ENCODE results near the gene XRN1.

The XRN1 gene

GRCh38 chr3:142467768-142468167 lies 19.9 kb upstream of the XRN1 start:
- TF ChIP-seq SIN3A (IDR thresholded peaks at IDR 0.05; ENCODE audit: borderline replicate concordance, insufficient read depth, low read length), result no peak
- no peak for TF ChIP-seq FOXP2 (optimal IDR thresholded peaks at IDR 0.05; ENCODE audit: borderline replicate concordance, extremely low read depth, extremely low read length, insufficient read depth)
- no peak for TF ChIP-seq POLR2AphosphoS5 (IDR thresholded peaks at IDR 0.05; ENCODE audit: low read depth, low read length)
- no peak for TF ChIP-seq REST (IDR thresholded peaks at IDR 0.05; ENCODE audit: insufficient read depth in 1 of 2, low read depth in 2 of 2, low read length in 2 of 2)
- TF ChIP-seq TAF1 (IDR thresholded peaks at IDR 0.05; ENCODE audit: borderline replicate concordance, insufficient read depth, low read length), result no peak

- TF ChIP-seq REST (IDR thresholded peaks at IDR 0.05; ENCODE audit: insufficient read depth in 1 of 2, low read depth in 2 of 2, low read length in 2 of 2), result no peak
- TF ChIP-seq FOXP2 (optimal IDR thresholded peaks at IDR 0.05; ENCODE audit: borderline replicate concordance, extremely low read depth, extremely low read length, insufficient read depth), result no peak
- TF ChIP-seq TAF1 (IDR thresholded peaks at IDR 0.05; ENCODE audit: borderline replicate concordance, insufficient read depth, low read length), result no peak
- TF ChIP-seq POLR2AphosphoS5 (IDR thresholded peaks at IDR 0.05; ENCODE audit: low read depth, low read length), result no peak
- no peak for TF ChIP-seq SIN3A (IDR thresholded peaks at IDR 0.05; ENCODE audit: borderline replicate concordance, insufficient read depth, low read length)
Observed at GRCh38 chr3:142460689-142461088, 12.9 kb upstream of the XRN1 start.

GRCh38 chr3:142459929-142460328 lies 12.1 kb upstream of the XRN1 start:
- no peak for TF ChIP-seq TAF1 (IDR thresholded peaks at IDR 0.05; ENCODE audit: borderline replicate concordance, insufficient read depth, low read length)

DNA sequence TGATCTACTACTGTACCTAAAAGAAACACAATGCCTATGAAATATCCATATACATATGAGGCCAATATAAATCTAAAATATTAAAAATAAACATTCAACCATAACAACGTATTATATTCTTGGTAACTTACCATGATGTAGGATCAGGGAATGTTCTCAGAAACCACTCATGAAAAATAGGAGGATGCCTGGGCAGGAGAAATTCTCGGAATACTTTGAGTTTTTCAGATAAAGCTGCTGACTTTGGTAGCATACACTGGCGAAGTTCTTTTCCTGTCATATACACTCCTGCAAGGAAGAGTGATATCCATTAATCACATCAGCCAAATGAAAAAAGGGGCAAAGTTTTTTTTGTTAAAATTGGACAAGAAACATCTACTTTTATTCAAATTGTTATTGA lies 11.3 kb upstream of the XRN1 start:
- TF ChIP-seq FOXP2 (optimal IDR thresholded peaks at IDR 0.05; ENCODE audit: borderline replicate concordance, extremely low read depth, extremely low read length, insufficient read depth), result no peak
- TF ChIP-seq POLR2AphosphoS5 (IDR thresholded peaks at IDR 0.05; ENCODE audit: low read depth, low read length), result no peak
- TF ChIP-seq REST (IDR thresholded peaks at IDR 0.05; ENCODE audit: insufficient read depth in 1 of 2, low read depth in 2 of 2, low read length in 2 of 2), result no peak
- TF ChIP-seq SIN3A (IDR thresholded peaks at IDR 0.05; ENCODE audit: borderline replicate concordance, insufficient read depth, low read length), result no peak
- TF ChIP-seq TAF1 (IDR thresholded peaks at IDR 0.05; ENCODE audit: borderline replicate concordance, insufficient read depth, low read length), result no peak

- TF ChIP-seq SIN3A (IDR thresholded peaks at IDR 0.05; ENCODE audit: borderline replicate concordance, insufficient read depth, low read length) (no peak), POLR2AphosphoS5 (IDR thresholded peaks at IDR 0.05; ENCODE audit: low read depth, low read length) (no peak), FOXP2 (optimal IDR thresholded peaks at IDR 0.05; ENCODE audit: borderline replicate concordance, extremely low read depth, extremely low read length, insufficient read depth) (no peak), TAF1 (IDR thresholded peaks at IDR 0.05; ENCODE audit: borderline replicate concordance, insufficient read depth, low read length) (no peak), REST (IDR thresholded peaks at IDR 0.05; ENCODE audit: insufficient read depth in 1 of 2, low read depth in 2 of 2, low read length in 2 of 2) (no peak)
Observed at GRCh38 chr3:142450881-142451280, 3.0 kb upstream of the XRN1 start.
